ENCODE measurements around the gene FAM131B.
A peak's percentile ranks its signal among the peaks of the same experiment; 100 is the strongest.

FAM131B gene

GRCh38 chr7:143356414-143357050, 6.0 kb downstream of the FAM131B start:
- DNase-seq: no peak

GRCh38 chr7:143355450-143356385, 6.8 kb downstream of the FAM131B start:
- no peak for DNase-seq

- no peak for DNase-seq
Measured at GRCh38 chr7:143354965-143355364, 7.5 kb downstream of the FAM131B start.

GRCh38 chr7:143354376-143354775, 8.1 kb downstream of the FAM131B start:
- no peak for DNase-seq

GRCh38 chr7:143352531-143353002, 9.9 kb downstream of the FAM131B start:
- DNase-seq: no peak

- no peak for DNase-seq
Measured at GRCh38 chr7:143351574-143351973, 10.9 kb downstream of the FAM131B start.

- no peak for DNase-seq
Measured at GRCh38 chr7:143351060-143351459, 11.5 kb downstream of the FAM131B start.

- DNase-seq: no peak
Measured at GRCh38 chr7:143347950-143348349, 14.6 kb downstream of the FAM131B start.

GRCh38 chr7:143346018-143346417, 16.5 kb downstream of the FAM131B start:
- DNase-seq: no peak

GRCh38 chr7:143345428-143345900, 17.0 kb downstream of the FAM131B start:
- peak; percentile 63 for DNase-seq

- no peak for DNase-seq
Measured at GRCh38 chr7:143343596-143343995, 18.9 kb downstream of the FAM131B start.

GRCh38 chr7:143341842-143342241, 20.7 kb downstream of the FAM131B start:
- DNase-seq: no peak

GRCh38 chr7:143337216-143337615, 25.3 kb downstream of the FAM131B start:
- no peak for DNase-seq

- no peak for DNase-seq
Measured at GRCh38 chr7:143334244-143334643, 28.3 kb downstream of the FAM131B start.

GRCh38 chr7:143331179-143331801, 31.2 kb downstream of the FAM131B start:
- no peak for DNase-seq

- peak; percentile 15 for DNase-seq
Measured at GRCh38 chr7:143329471-143330170, 32.9 kb downstream of the FAM131B start.

- no peak for DNase-seq
Measured at GRCh38 chr7:143327903-143328302, 34.6 kb downstream of the FAM131B start.

- DNase-seq: no peak
Measured at GRCh38 chr7:143325240-143325639, 37.3 kb downstream of the FAM131B start.

- no peak for DNase-seq
Measured at GRCh38 chr7:143323653-143324052, 38.9 kb downstream of the FAM131B start.

GRCh38 chr7:143322760-143323633, 39.5 kb downstream of the FAM131B start:
- DNase-seq: no peak

GRCh38 chr7:143321734-143322133, 40.8 kb downstream of the FAM131B start:
- DNase-seq: no peak

- DNase-seq: no peak
Measured at GRCh38 chr7:143321242-143321641, 41.3 kb downstream of the FAM131B start.
